Measurements from ENCODE around the gene RNU1-4. TPM values are rescaled to one million over a fixed set of nuclear protein-coding genes. Genes with fewer than 3 reads are reported as not detected.
"Not testable (repeated sequence)": the region's sequence is repeated elsewhere in the genome, so short reads cannot be mapped to it uniquely, and the experiment has no call there.

RNU1-4 gene
- total and polyA plus RNA-seq, 2 donors from 2014 or later, result 26.8 to 8,605 TPM

DNA sequence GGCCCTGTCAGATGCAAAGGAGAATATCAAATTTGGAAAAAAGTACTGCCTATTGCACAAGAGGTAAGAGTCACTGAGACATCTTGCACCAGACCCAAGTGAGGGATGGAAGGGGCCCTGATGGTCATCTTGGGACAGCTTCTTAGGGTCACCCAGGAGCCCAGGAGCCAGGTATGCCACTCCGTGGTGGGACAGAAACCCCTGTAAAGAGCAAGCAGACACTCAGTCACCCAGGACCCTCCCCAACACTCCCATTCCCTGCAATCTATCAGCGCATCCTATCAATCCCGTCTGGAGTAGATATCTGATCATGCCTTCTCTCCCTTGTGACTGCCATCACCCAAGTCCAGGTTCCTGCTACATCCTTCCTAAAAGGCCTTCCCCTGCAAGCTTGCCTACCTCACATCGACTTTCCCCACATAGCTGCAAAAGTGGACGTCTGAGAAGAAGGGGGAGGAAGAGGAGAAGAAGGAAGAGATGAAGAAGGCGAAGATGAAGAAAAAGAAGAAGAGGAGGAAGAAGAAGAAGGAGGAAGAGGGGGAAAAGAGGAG lies 30.7 kb downstream of the RNU1-4 start:
- intact Hi-C loops (cut with DNase I); H3K36me3 ChIP-seq (ENCODE audit: control insufficient read depth in 2 of 3, insufficient read depth in 3 of 3, low read length in 3 of 3); FAIRE-seq; H3K9me3 ChIP-seq (ENCODE audit: control insufficient read depth in 2 of 3, insufficient read depth in 1 of 3, low read length in 3 of 3); H3K27me3 ChIP-seq (ENCODE audit: control insufficient read depth, insufficient read depth, low read length); H3K9ac ChIP-seq (ENCODE audit: low read length in 3 of 3); H3K4me3 ChIP-seq (ENCODE audit: low read length in 3 of 3); H3K27ac ChIP-seq (ENCODE audit: low read depth in 2 of 2, low read length in 2 of 2): not testable (repeated sequence)
- DNase-seq, result peak in 2 of 5 donors; percentile 13 to 39
- peaks cover 4 to 12% (median 11%) of the 10 kb centered on the region in 3 donors for H3K4me1 ChIP-seq (ENCODE audit: control insufficient read depth in 2 of 3, insufficient read depth in 2 of 3, low read depth in 1 of 3, low read length in 3 of 3)

DNA sequence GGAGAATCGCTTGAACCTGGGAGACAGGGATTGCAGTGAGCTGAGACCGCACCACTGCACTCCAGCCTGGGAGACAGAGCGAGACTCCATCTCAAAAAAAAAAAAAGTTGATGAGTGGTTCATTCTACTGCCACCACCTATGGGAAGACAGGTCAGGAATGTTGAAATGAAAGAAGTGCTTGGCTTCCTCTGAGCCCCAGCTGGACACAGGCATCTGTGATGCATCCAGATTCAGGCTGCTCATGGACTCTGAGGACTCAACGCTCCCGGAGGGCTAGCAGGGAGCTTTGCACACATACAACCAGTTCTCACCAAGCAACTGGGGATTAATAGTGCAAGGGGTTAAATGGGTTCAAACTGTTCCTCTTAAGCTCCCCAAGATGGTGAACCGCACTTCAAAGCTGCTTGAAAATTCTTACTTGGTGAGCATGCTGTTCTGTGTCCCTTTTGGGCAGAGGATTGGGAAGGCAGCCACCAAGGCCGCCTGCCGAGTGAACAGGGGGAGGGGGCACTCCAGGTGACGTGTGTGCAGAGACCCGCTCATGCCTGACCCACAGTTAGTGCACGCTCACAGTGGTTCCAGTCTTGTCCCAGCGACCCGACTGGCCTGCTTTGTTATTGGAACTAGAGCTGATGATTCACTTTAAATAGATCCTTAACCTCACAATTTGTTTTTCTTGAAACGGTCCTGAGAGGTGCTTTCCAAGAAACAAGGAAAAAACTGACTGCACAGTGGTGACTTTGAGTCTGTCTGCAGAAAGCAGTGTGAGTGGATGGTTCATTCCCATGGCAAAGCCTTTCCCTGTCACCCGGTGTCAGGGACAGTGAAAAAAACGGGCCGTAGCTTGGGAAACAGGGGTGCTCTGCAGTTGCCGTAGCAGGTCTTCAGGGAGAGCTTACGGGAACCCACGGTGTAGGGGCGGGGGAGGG lies 32.2 kb downstream of the RNU1-4 start:
- H3K27ac ChIP-seq (ENCODE audit: low read depth in 2 of 2, low read length in 2 of 2); H3K9ac ChIP-seq (ENCODE audit: low read length in 3 of 3): not testable (repeated sequence)
- peak; percentile 88 to 97 (median 89) for DNase-seq

DNA sequence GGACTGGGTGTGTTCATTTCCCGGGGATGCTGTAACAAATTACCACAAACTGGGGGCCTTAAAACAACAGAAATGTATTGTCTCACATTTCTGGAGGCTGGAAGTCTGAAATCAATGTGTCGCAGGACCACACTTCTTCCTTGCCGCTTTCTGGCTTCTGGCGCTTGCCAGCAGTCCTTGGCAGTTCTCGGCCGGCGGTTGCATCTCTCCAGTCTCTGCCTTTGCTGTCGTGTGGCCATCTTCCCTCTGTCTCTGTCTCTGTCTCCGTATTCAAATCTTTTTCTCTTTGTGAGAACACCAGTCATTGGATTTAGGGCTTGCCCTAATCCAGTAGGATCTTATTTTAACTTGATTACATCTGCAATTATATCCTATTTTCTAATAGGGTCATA lies 32.9 kb downstream of the RNU1-4 start:
- H3K4me3 ChIP-seq (ENCODE audit: low read length in 3 of 3); H3K27me3 ChIP-seq (ENCODE audit: control insufficient read depth, insufficient read depth, low read length); H3K4me1 ChIP-seq (ENCODE audit: control insufficient read depth in 2 of 3, insufficient read depth in 2 of 3, low read depth in 1 of 3, low read length in 3 of 3); FAIRE-seq; DNase-seq; intact Hi-C loops (cut with DNase I); H3K27ac ChIP-seq (ENCODE audit: low read depth in 2 of 2, low read length in 2 of 2); H3K9ac ChIP-seq (ENCODE audit: low read length in 3 of 3); H3K36me3 ChIP-seq (ENCODE audit: control insufficient read depth in 2 of 3, insufficient read depth in 3 of 3, low read length in 3 of 3); H3K9me3 ChIP-seq (ENCODE audit: control insufficient read depth in 2 of 3, insufficient read depth in 1 of 3, low read length in 3 of 3): not testable (repeated sequence)

More for the DNA sequence above, 32.2 kb downstream of the RNU1-4 start:
- intact Hi-C loops (cut with DNase I); H3K36me3 ChIP-seq (ENCODE audit: control insufficient read depth in 2 of 3, insufficient read depth in 3 of 3, low read length in 3 of 3); FAIRE-seq; H3K4me1 ChIP-seq (ENCODE audit: control insufficient read depth in 2 of 3, insufficient read depth in 2 of 3, low read depth in 1 of 3, low read length in 3 of 3); H3K27me3 ChIP-seq (ENCODE audit: control insufficient read depth, insufficient read depth, low read length); H3K9me3 ChIP-seq (ENCODE audit: control insufficient read depth in 2 of 3, insufficient read depth in 1 of 3, low read length in 3 of 3): not testable (repeated sequence)
- H3K4me3 ChIP-seq (ENCODE audit: low read length in 3 of 3), result peak overlapping the region in 1 of 3 donors; percentile 11

DNA sequence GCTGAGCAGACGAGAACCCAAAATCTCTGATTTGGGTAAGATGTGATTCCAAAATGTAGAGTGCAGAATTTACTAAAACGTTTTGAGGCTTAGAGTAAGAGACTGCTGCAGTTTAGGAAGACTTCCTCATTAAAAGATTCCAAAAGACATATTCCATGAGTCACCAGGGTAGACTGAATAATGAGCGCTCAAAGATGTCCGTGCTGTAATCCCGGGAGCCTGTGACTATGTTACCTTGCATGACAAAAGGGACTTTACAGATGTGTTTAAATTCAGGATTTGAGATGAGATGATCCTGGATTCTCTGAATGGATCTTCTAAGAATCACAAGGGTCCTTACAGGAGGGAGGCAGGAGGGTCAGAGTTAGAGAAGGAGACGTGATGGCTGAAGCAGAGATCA lies 33.4 kb downstream of the RNU1-4 start:
- H3K4me1 ChIP-seq (ENCODE audit: control insufficient read depth in 2 of 3, insufficient read depth in 2 of 3, low read depth in 1 of 3, low read length in 3 of 3); H3K36me3 ChIP-seq (ENCODE audit: control insufficient read depth in 2 of 3, insufficient read depth in 3 of 3, low read length in 3 of 3); H3K9me3 ChIP-seq (ENCODE audit: control insufficient read depth in 2 of 3, insufficient read depth in 1 of 3, low read length in 3 of 3); intact Hi-C loops (cut with DNase I); H3K4me3 ChIP-seq (ENCODE audit: low read length in 3 of 3); H3K27me3 ChIP-seq (ENCODE audit: control insufficient read depth, insufficient read depth, low read length); H3K27ac ChIP-seq (ENCODE audit: low read depth in 2 of 2, low read length in 2 of 2); FAIRE-seq; H3K9ac ChIP-seq (ENCODE audit: low read length in 3 of 3): not testable (repeated sequence)
- DNase-seq, result peak in 1 of 5 donors; percentile 2

DNA sequence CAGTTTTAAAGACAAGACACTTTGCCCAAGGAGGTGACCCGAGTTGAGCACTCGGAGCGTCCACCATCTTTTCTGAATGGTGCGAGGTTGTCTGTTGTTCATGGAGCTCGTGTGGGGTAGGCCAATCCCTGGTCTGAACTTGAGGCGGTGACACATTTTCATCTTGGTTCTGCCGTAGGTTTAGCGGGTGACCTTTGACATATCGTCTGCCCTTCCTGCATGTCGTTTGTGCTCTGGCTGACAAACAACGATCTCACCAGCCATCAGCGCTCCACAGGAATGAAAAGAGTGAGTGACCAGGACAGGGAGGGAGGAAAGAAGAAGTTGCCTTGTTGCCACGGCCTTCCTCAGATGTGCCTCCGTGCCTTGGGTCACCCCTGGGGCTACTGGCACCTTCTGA lies 34.5 kb downstream of the RNU1-4 start:
- H3K4me3 ChIP-seq (ENCODE audit: low read length in 3 of 3); H3K9ac ChIP-seq (ENCODE audit: low read length in 3 of 3); H3K36me3 ChIP-seq (ENCODE audit: control insufficient read depth in 2 of 3, insufficient read depth in 3 of 3, low read length in 3 of 3); H3K27ac ChIP-seq (ENCODE audit: low read depth in 2 of 2, low read length in 2 of 2); H3K9me3 ChIP-seq (ENCODE audit: control insufficient read depth in 2 of 3, insufficient read depth in 1 of 3, low read length in 3 of 3); H3K27me3 ChIP-seq (ENCODE audit: control insufficient read depth, insufficient read depth, low read length); H3K4me1 ChIP-seq (ENCODE audit: control insufficient read depth in 2 of 3, insufficient read depth in 2 of 3, low read depth in 1 of 3, low read length in 3 of 3); FAIRE-seq; intact Hi-C loops (cut with DNase I): not testable (repeated sequence)
- peak in 1 of 5 donors; percentile 6 for DNase-seq

DNA sequence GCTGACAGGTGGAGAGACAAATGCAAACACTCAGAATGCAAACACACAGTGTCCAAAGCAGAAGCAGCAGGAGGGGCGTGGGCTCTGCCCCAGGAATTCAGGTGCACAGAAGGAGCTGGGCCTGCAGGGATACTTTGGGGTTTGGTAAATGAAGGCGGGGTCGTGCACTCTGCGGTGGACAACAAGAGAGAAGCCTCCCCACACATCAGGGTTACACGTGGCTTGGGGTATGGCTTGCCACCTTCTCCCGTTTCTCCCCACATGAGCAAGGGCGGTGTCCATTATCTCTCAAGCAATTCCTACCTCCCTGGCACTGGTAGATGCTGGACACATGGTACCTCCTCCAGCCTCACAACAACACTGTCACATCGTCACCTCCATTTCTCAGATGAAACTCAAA lies 35.0 kb downstream of the RNU1-4 start:
- H3K9me3 ChIP-seq (ENCODE audit: control insufficient read depth in 2 of 3, insufficient read depth in 1 of 3, low read length in 3 of 3); intact Hi-C loops (cut with DNase I); FAIRE-seq: not testable (repeated sequence)

DNA sequence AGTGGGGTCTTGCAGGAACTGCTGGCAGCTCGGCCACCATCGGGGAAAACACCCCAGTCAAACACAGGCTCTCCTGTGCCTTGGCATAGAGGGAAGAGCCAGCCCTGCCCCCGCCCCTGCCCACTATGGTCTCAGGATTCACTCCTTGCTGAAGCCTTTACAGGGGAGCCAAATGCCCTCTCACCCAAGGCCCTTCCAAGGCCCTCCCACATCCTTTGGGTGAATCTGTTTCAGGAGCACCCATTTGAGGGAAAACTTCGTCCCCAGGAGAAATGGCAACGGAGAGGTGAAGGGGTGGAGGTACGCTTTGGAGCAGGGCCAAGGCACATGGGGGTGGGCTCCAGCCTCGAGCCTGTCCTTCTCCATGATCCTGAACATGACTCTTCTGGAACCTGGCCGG lies 35.9 kb downstream of the RNU1-4 start:
- DNase-seq, result peak in 1 of 5 donors; percentile 1
- intact Hi-C loops (cut with DNase I); FAIRE-seq; H3K9ac ChIP-seq (ENCODE audit: low read length in 3 of 3); H3K27me3 ChIP-seq (ENCODE audit: control insufficient read depth, insufficient read depth, low read length); H3K9me3 ChIP-seq (ENCODE audit: control insufficient read depth in 2 of 3, insufficient read depth in 1 of 3, low read length in 3 of 3); H3K27ac ChIP-seq (ENCODE audit: low read depth in 2 of 2, low read length in 2 of 2); H3K4me3 ChIP-seq (ENCODE audit: low read length in 3 of 3); H3K36me3 ChIP-seq (ENCODE audit: control insufficient read depth in 2 of 3, insufficient read depth in 3 of 3, low read length in 3 of 3); H3K4me1 ChIP-seq (ENCODE audit: control insufficient read depth in 2 of 3, insufficient read depth in 2 of 3, low read depth in 1 of 3, low read length in 3 of 3): not testable (repeated sequence)

More for the DNA sequence above, 35.0 kb downstream of the RNU1-4 start:
- peak in 1 of 5 donors; percentile 4 for DNase-seq
- not testable (repeated sequence) for H3K4me1 ChIP-seq (ENCODE audit: control insufficient read depth in 2 of 3, insufficient read depth in 2 of 3, low read depth in 1 of 3, low read length in 3 of 3); H3K36me3 ChIP-seq (ENCODE audit: control insufficient read depth in 2 of 3, insufficient read depth in 3 of 3, low read length in 3 of 3); H3K27me3 ChIP-seq (ENCODE audit: control insufficient read depth, insufficient read depth, low read length); H3K9ac ChIP-seq (ENCODE audit: low read length in 3 of 3); H3K27ac ChIP-seq (ENCODE audit: low read depth in 2 of 2, low read length in 2 of 2); H3K4me3 ChIP-seq (ENCODE audit: low read length in 3 of 3)

DNA sequence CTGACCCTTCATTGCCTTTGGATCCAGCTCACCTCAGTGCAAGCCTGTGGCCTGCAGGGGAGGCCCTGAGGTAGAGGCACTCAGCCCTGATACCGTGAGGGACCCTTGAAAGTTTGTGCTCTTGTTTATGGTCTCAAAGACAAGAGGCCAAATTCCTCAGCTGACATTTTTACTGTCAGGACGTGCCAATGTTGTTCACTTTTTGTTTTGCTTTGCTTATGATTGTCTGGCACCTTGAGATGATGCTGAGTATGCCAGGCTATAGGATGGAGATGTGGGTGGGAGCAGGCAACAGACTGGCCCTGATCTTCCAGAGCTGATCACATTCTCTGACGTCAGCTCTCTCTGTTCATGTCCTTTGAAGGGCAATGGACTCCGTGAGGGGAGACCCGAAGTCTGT lies 36.5 kb downstream of the RNU1-4 start:
- H3K27ac ChIP-seq (ENCODE audit: low read depth in 2 of 2, low read length in 2 of 2); H3K9me3 ChIP-seq (ENCODE audit: control insufficient read depth in 2 of 3, insufficient read depth in 1 of 3, low read length in 3 of 3); H3K27me3 ChIP-seq (ENCODE audit: control insufficient read depth, insufficient read depth, low read length); H3K9ac ChIP-seq (ENCODE audit: low read length in 3 of 3); FAIRE-seq; intact Hi-C loops (cut with DNase I); H3K4me1 ChIP-seq (ENCODE audit: control insufficient read depth in 2 of 3, insufficient read depth in 2 of 3, low read depth in 1 of 3, low read length in 3 of 3); H3K4me3 ChIP-seq (ENCODE audit: low read length in 3 of 3); H3K36me3 ChIP-seq (ENCODE audit: control insufficient read depth in 2 of 3, insufficient read depth in 3 of 3, low read length in 3 of 3): not testable (repeated sequence)
- peak in 2 of 5 donors; percentile 2 to 9 for DNase-seq

Data from kidney (tissue), 11 donors.